H1 (cell line): ENCODE data around the gene HARS1.

Experiments used
- EP300 ChIP-seq, 2 experiments: IDR thresholded peaks; 1 replicate in 1 of 2; 2 replicates in 1 of 2; pipeline ENCODE4 v1.6.1; 2011 to 2012; ENCODE audit warnings: low read depth in 2 of 2, low read length in 2 of 2, mild to moderate bottlenecking in 2 of 2, borderline replicate concordance in 1 of 2, inconsistent platforms in 1 of 2, moderate library complexity in 1 of 2
- FOSL1 ChIP-seq: IDR thresholded peaks from 2 replicates; pipeline ENCODE4 v1.6.1; 2011; ENCODE audit warnings: mild to moderate bottlenecking, low read depth, low read length, moderate library complexity; ENCODE audit not compliant: insufficient read depth
- HDAC6 ChIP-seq: IDR thresholded peaks from one replicate; pipeline ENCODE4 v1.7.1; 2012; ENCODE audit warnings: low read depth, mild to moderate bottlenecking, inconsistent platforms, low read length, moderate library complexity
- MAFK ChIP-seq: IDR thresholded peaks from 2 replicates; pipeline ENCODE4 v1.6.1; 2012; ENCODE audit warnings: low read depth, mild to moderate bottlenecking, improper control_type of control experiment, low read length
- POLR2AphosphoS5 ChIP-seq: IDR thresholded peaks from 2 replicates; pipeline ENCODE4 v1.6.1; 2011; ENCODE audit warnings: low read depth, low read length
- TF ChIP-seq, protein P1 (sequence below), 3 experiments: IDR thresholded peaks; 1 replicate in 2 of 3; 2 replicates in 1 of 3; pipeline versions ENCODE4 v1.5.1 to v1.6.1; 2011; ENCODE audit warnings: low read length in 3 of 3, mild to moderate bottlenecking in 3 of 3, inconsistent platforms in 2 of 3, low read depth in 1 of 3, moderate library complexity in 1 of 3; ENCODE audit not compliant: insufficient read depth in 1 of 3; ENCODE audit errors: control extremely low read depth in 1 of 3

DNA sequence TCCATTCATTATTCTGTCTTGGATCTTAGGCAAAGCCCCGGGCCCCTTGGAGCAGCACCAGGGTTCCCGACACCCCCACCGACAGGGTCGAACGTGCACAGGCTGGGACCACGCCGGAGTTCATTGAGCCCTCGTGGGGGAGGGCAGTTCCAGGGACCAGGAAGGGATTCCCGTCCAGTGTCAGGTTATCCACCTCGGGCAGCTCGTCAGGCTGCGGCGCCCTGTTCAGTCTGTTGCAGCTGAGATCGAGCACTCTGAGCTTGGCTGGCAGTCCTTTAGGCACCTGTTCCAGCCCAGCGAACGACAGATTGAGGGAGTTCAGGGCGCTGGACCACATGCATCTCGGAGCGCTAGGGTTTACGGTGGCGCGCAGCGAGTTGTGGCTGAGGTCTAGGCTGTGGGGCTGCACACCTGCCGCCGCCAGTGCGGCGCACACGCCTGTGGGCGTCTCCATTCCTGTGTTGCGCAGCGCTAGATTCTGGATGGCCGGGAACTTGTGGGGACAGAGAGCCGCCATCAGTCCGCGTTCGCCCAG lies 59.3 kb downstream of the HARS1 start:
- TF ChIP-seq MAFK (no peak), FOSL1 (no peak), EP300 (IDR thresholded peaks at IDR 0.05; ENCODE audit: borderline replicate concordance in 1 of 2, low read depth in 2 of 2, low read length in 2 of 2) (no peak), HDAC6 (no peak), POLR2AphosphoS5 (no peak)
- TF ChIP-seq, protein P1, sequence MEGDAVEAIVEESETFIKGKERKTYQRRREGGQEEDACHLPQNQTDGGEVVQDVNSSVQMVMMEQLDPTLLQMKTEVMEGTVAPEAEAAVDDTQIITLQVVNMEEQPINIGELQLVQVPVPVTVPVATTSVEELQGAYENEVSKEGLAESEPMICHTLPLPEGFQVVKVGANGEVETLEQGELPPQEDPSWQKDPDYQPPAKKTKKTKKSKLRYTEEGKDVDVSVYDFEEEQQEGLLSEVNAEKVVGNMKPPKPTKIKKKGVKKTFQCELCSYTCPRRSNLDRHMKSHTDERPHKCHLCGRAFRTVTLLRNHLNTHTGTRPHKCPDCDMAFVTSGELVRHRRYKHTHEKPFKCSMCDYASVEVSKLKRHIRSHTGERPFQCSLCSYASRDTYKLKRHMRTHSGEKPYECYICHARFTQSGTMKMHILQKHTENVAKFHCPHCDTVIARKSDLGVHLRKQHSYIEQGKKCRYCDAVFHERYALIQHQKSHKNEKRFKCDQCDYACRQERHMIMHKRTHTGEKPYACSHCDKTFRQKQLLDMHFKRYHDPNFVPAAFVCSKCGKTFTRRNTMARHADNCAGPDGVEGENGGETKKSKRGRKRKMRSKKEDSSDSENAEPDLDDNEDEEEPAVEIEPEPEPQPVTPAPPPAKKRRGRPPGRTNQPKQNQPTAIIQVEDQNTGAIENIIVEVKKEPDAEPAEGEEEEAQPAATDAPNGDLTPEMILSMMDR (IDR thresholded peaks at IDR 0.05; ENCODE audit: control extremely low read depth in 1 of 3, insufficient read depth in 1 of 3, low read depth in 1 of 3, low read length in 3 of 3) = no peak
